HG03045 (cell line): Measurements from ENCODE around the gene CBFA2T3.

ENCODE experiments used
- ATAC-seq: cut with Tn5 transposase; IDR thresholded peaks from one replicate; pipeline ENCODE4 v1.9.1; 2021; ENCODE audit warnings: mild to moderate bottlenecking, moderate library complexity; ENCODE audit not compliant: unreplicated experiment

Gene CBFA2T3

GRCh38 chr16:88880226-88881006 lies 96.6 kb downstream of the CBFA2T3 start:
- no peak for ATAC-seq

- ATAC-seq: no peak
Observed at GRCh38 chr16:88879788-88880055, 97.3 kb downstream of the CBFA2T3 start.

- ATAC-seq: no peak
Observed at GRCh38 chr16:88878967-88879787, 97.8 kb downstream of the CBFA2T3 start.

- no peak for ATAC-seq
Observed at GRCh38 chr16:88878356-88878755, 98.7 kb downstream of the CBFA2T3 start.

GRCh38 chr16:88877564-88878289 lies 99.3 kb downstream of the CBFA2T3 start:
- no peak for ATAC-seq

GRCh38 chr16:88876942-88877526 lies 100.0 kb downstream of the CBFA2T3 start:
- ATAC-seq: no peak

- ATAC-seq: no peak
Observed at GRCh38 chr16:88875703-88876234, 101.2 kb downstream of the CBFA2T3 start.

GRCh38 chr16:88874938-88875599 lies 101.9 kb downstream of the CBFA2T3 start:
- ATAC-seq: no peak

GRCh38 chr16:88872650-88873331 lies 104.2 kb downstream of the CBFA2T3 start:
- no peak for ATAC-seq

GRCh38 chr16:88871730-88872416 lies 105.1 kb downstream of the CBFA2T3 start:
- ATAC-seq: no peak

GRCh38 chr16:88871349-88871702 lies 105.7 kb downstream of the CBFA2T3 start:
- no peak for ATAC-seq

- ATAC-seq: no peak
Observed at GRCh38 chr16:88870608-88871348, 106.2 kb downstream of the CBFA2T3 start.

GRCh38 chr16:88869673-88869980 lies 107.4 kb downstream of the CBFA2T3 start:
- no peak for ATAC-seq

- no peak for ATAC-seq
Observed at GRCh38 chr16:88868974-88869672, 107.9 kb downstream of the CBFA2T3 start.

GRCh38 chr16:88867581-88868246 lies 109.3 kb downstream of the CBFA2T3 start:
- ATAC-seq: no peak

- no peak for ATAC-seq
Observed at GRCh38 chr16:88866151-88866920, 110.7 kb downstream of the CBFA2T3 start, which contains the start of gene PABPN1L. TSS of gene PABPN1L (minus strand) at chr16:88866660. CDS start at chr16:88866606, 54 bp downstream.

GRCh38 chr16:88865742-88866141 lies 111.3 kb downstream of the CBFA2T3 start:
- ATAC-seq: no peak
